Stimulated activated CD8-positive, alpha-beta memory T cell treated with anti-CD3 and anti-CD28 coated beads, Interleukin-2, amount 100 ng/mL, for 48 hours (primary cell): ENCODE results near the gene NBR1.
"Not testable (repeated sequence)": the region's sequence is repeated elsewhere in the genome, so short reads cannot be mapped to it uniquely, and the experiment has no call there.

Experiments used
- DNase-seq, 2 donors: peaks; one replicate each; pipeline ENCODE4 v3.0.0-alpha.2; 2020; ENCODE audit warnings: low read depth in 2 of 2

NBR1 gene

GRCh38 chr17:43170766-43171585, at the start of gene NBR1:
NBR1 (plus strand) TSS chr17:43171214; CDS start chr17:43175800, 4,586 bp downstream.
- peak; percentile 83 to 92 for DNase-seq

- DNase-seq = peak; percentile 81 to 90
Measured at GRCh38 chr17:43125133-43125966, 45.7 kb upstream of the NBR1 start, which contains the start of gene BRCA1. BRCA1 (minus strand) TSS chr17:43125364; CDS start chr17:43124096, 1,268 bp downstream.

GRCh38 chr17:43125967-43126910, 44.8 kb upstream of the NBR1 start:
- DNase-seq = no peak

- DNase-seq = no peak
Measured at GRCh38 chr17:43126911-43127290, 44.1 kb upstream of the NBR1 start.

- not testable (repeated sequence) for DNase-seq
Measured at GRCh38 chr17:43127333-43127876, 43.6 kb upstream of the NBR1 start.

GRCh38 chr17:43129671-43130010, 41.4 kb upstream of the NBR1 start:
- no peak for DNase-seq

GRCh38 chr17:43132117-43132516, 38.9 kb upstream of the NBR1 start:
- no peak for DNase-seq

GRCh38 chr17:43133439-43133838, 37.6 kb upstream of the NBR1 start:
- DNase-seq = not testable (repeated sequence)

GRCh38 chr17:43134774-43135453, 36.1 kb upstream of the NBR1 start:
- no peak for DNase-seq

- no peak for DNase-seq
Measured at GRCh38 chr17:43135454-43135819, 35.6 kb upstream of the NBR1 start.

- DNase-seq = not testable (repeated sequence)
Measured at GRCh38 chr17:43136574-43136973, 34.4 kb upstream of the NBR1 start.

- not testable (repeated sequence) for DNase-seq
Measured at GRCh38 chr17:43138531-43138930, 32.5 kb upstream of the NBR1 start.

- DNase-seq = no peak
Measured at GRCh38 chr17:43140396-43141332, 30.4 kb upstream of the NBR1 start.

- DNase-seq = no peak
Measured at GRCh38 chr17:43142153-43142552, 28.9 kb upstream of the NBR1 start.

GRCh38 chr17:43143201-43143600, 27.8 kb upstream of the NBR1 start:
- DNase-seq = no peak

- no peak for DNase-seq
Measured at GRCh38 chr17:43146649-43147048, 24.4 kb upstream of the NBR1 start.

- no peak for DNase-seq
Measured at GRCh38 chr17:43151880-43152456, 19.0 kb upstream of the NBR1 start.

- DNase-seq = not testable (repeated sequence)
Measured at GRCh38 chr17:43153197-43153835, 17.7 kb upstream of the NBR1 start.

GRCh38 chr17:43155666-43156065, 15.3 kb upstream of the NBR1 start:
- no peak for DNase-seq
